Limb (tissue), 2 donors: Measurements from ENCODE around the gene DDOST.
A peak's percentile ranks its signal among the peaks of the same experiment; 100 is the strongest.

ENCODE experiments used
- DNase-seq, 2 donors: peaks; one replicate each; pipeline ENCODE4 v3.0.0-alpha.2; 2016; ENCODE audit errors: extremely low spot score in 2 of 2

Gene DDOST

DNA sequence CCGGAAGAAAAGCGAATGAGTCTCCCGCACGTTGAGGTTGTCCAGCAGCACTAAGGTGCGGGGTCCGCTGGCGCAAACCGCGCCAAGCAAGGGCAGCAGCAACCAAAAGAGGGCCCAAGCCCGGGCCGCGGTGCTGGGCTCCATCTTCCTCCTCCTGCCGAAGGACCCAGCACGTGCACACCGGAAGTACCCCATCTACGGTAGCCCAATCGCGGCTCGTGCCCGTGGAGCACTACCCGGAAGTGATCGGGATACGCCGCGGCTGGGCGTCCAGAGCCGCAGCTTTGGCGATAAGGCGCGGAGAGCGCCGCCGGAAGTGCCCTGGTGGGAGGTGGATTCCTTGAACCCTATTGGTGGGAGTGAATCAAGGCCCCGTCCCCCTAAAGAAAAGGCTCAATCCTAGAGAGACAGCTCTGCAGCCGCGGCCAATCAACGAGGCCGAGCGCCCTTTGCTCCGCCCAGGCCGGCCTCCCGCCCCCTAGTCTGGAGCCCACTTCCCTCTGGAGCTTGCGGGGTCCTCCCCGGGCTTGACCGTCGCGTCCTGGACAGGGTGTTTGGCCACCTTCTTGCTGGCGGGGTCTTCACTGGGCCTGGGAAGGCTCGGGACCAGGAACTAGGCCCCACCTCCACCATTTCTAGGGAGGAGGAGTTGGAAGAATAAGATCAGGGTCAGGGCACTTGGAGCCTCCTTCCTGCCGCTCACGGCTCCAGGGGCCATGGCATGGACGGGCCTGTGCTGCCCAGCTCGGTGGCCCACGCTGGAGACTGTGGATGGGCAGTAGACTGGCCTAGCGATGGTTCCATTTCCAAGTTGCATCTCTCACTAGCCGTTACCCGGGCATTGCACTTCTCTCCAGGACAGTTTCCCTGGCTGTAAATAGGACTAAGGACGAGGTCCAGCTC, at the start of gene DDOST:
Gene DDOST, minus strand, starts transcription at position 163 of the 903 bp plus-strand sequence. Its CDS starts 19 bp downstream, at position 144.
- peak; percentile 96 to 97 for DNase-seq

DNA sequence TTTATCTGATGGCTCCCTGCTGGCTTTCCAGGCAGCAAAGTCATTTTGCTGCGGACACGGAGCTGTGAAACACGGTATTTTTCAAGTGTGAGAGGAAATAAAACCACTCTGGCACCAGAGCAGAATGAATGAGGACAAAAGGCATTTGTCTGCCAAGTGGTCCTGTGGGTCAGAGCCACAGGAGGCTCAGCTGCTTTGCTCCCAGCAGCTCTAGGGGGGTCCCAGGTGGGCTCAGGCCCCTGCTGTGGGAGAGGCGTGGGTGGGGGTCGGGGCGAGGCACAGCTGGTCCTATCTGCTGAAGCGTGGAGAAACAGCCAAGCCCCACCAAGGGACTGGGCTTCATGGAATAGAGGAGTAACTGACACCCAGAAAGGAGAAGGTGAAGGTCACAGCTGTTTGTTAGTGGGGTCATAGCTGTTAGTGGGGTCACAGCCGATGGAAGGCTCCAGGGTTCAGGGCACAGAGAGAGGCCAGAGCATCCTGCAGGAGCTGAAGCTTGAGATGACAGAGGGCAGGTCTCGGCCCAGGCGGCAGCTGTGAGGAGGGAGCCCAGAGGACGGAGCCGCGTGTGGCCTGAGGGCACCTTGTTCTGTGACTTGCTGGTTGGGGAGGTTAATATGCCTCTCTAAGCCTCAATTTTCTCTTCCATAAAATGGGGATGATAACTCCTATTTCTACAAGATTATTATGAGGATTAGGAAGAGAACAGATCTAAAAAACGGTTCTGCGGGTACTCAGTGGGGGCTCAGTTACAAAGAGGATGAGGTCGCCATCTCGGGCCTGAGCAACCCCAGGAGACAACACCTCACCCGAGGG, 49.5 kb upstream of the DDOST start:
- DNase-seq: no peak

DNA sequence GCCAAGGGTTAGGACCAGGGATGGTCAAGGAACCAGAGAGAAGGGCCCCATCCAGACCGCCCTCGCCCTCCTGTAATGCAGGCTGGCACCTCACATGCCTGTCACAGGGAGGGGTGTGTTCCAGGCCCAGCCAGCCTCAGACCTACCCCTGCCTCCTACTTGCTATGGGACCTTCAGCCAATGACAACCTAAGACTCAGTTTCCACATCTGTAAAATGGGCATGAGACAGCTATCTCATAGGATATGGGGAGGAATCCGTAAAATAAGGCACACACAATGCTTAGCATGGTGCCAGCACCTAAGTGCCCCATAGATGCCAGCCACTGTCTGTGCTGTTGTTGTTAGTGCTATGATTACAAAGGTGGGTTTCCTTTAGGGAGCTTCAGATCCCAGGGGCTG, 48.7 kb upstream of the DDOST start:
- DNase-seq: no peak

DNA sequence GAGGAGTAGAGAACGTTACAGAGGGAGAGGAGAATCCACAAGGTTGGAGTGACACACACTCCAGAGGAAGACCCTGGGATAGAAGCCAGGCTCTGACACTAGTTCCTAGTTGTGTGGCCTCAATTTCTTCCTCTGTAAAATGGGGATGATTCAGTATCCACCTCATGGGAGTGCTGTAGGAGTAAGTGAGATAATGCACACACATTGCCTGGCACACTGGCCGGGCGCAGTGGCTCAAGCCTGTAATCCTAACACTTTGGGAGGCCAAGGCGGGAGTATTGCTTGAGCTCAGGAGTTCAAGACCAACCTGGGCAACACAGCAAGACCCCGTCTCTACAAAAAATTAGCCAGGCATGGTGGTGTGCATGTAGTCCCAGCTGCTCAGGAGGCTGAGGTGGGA, 47.7 kb upstream of the DDOST start:
- no peak for DNase-seq

DNA sequence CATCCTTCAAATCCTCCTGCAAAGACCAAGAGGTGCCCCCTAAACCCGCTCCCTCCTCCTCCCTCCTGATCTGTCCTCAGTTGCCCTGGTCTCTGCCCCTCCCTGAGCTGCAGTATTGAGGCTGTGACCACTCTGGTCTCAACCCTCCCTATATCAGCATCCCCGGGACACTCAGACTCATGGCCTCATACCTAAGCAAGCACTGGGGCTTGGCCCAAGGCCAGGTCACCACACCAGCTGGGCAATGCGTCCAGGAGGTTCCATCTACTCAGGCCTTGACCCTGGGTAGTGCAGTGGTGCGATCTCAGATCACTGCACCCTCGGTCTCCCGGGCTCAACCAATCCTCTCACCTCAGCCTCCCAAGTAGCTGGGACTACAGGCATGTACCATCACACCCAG, 46.9 kb upstream of the DDOST start:
- no peak for DNase-seq

DNA sequence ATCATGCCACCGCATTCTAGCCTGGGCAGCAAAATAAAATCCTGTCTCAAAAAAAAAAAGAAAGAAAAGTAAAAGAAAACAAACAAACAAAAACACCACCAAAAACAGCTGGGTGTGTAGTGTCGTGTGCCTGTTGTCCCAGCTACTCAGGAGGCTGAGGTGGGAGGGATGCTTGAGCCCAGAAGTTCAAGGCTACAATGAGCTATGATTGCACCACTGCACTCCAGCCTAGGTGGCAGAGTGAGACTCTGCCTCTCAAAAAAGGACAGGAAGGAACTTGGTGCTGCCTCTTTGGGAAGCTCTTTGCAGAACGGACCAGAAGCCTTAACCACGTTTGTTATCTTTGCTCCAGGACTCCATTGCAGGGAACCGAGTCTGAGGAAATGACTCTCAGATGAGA, 45.7 kb upstream of the DDOST start:
- no peak for DNase-seq

DNA sequence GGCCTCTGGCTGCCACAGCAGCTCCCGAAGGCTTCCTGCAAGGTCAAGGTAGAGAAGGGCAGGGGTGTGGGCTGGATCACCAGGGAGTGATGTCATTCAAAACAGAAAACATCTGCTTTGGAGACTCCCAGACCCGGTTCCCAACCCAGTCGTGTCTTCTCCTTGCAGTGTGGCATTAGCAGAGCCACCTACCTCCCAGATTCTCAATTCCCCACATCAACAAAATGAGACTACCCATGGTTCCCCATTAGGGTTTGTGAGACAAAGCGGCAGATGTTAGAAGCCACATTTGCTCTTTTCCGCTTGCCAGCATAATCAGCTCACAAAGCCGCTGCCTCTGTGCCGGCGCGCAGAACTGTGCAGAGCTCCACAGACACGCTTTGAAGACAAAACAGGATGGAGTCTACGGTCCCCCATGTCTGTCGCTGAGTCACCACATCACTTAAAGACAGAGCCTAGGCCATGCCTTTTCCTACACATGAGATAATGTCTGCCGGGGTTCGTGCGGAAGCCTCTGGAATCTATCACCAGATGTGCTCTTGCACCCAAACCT, 44.1 kb upstream of the DDOST start:
- no peak for DNase-seq

DNA sequence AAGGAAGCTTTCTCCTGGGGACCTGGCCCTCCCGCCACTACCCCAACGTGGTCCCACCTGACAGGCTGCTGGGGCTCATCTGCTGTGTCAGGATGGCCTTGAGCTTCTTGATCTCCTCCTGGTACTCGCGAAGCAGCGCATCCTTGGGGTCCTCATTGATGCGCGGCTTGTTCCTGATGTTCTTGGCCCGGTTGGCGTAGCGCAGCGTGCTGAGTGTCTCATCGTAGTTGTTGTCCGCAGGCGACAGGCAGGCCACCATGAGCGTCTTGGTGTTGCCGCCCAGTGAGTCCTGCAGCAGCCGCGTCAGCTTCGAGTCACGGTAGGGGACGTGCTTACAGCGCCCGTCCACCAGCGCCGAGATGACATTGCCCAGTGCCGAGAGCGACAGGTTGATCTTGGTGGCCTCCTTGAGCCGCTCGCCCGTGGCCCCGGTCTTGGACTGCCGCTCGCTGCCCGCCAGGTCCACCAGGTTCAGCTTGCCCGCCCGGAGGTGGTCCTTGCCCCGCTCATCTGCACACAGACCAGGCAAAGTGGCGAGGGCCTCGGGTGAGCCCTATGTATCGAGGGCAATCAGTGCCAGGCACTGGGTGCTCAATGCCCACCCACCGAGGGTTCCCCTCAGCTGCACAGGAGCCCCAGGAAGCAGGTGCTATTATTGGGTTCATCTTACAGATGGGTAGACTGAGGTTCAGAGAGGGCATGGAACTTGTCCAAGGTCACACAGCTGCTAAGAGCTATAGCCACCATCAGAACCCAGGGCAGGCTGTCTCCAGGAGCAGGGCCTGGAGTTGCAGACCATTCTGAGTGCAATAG, 43.4 kb upstream of the DDOST start:
- no peak for DNase-seq

DNA sequence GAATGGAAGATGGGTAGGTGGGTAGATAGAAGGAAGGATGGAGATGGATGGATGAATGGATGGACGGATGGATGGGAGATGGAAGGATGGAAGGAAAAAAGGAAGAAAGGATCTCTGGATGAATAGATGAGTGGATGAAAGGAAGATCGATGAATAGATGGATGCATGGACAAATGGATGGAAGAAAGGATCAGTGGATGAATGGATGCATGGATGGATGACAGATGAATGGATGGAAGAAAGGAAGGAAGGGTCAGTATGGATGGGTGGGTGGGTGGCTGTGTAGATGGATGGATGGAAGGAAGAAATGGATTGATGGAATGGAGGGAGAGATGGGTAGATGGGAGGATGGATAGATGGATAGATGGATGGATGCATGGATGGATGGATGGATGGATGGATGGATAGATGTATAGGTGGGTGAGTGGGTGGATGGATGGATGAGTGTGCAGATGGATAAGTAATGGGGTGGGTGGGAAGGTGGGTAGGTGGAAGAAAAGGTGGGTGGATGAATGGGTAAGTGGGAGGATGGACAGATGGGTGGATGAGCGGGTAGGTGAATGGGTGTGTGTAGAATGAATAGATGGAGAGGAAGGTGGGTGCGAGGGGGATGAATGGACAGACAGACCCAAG, 42.1 kb upstream of the DDOST start:
- no peak for DNase-seq

DNA sequence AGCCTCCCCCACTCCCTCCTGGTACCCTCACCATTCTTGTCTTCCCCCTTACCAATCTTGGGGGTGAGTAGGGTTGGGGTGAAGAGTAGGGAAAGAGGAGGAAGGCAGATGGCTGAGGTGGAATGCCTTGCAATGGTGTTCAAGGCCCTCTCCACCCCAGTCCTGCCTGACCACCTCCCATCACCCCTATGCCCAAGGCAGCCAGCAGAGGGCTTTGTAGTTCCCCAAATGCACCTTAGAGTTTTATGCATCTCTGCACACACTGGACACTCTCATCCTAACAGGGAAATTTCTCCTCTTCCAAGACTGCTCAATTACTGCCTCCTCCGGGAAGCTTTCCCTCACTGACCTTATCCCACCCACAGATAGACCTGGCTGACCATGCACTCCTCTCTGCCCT, 41.2 kb upstream of the DDOST start:
- no peak for DNase-seq

DNA sequence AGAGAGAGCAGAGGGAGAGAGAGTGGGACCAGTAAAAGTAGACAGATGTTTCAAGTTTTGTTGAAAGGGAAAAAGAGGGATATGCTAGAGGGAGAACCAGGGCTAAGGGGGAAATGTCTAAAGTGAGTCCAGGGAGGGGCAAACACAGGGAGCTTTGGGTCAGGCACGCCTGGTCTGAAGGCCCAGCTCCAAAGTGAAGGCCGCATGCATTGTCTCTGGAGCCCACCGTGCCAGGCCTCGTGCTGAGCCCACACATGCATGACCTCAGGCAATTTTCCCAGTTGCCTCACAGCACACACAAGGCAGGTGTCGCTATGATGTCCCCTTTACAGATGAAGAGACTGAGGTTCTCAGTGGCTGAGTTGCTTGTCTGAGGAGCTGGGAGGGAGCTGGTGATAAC, 40.7 kb upstream of the DDOST start:
- no peak for DNase-seq

DNA sequence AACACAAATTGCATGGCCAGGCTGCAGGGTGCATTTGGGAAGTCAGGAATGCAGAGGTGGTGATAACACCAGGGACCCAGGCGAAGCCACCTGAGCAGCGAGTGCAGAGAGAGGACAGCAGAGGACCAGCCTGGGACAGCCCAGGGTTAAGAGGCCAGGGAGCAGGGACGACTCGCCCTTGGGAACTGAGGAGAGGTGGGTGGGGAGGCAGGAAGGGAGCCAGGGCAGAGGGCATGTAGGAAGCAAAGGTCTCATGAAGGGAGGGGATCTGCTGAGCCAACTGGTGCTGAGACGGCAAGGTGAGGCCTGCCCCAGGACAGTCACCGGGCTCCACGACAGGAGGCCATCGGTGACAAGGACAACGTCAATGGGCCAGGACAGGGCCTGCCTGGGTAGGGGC, 40.3 kb upstream of the DDOST start:
- DNase-seq: no peak

DNA sequence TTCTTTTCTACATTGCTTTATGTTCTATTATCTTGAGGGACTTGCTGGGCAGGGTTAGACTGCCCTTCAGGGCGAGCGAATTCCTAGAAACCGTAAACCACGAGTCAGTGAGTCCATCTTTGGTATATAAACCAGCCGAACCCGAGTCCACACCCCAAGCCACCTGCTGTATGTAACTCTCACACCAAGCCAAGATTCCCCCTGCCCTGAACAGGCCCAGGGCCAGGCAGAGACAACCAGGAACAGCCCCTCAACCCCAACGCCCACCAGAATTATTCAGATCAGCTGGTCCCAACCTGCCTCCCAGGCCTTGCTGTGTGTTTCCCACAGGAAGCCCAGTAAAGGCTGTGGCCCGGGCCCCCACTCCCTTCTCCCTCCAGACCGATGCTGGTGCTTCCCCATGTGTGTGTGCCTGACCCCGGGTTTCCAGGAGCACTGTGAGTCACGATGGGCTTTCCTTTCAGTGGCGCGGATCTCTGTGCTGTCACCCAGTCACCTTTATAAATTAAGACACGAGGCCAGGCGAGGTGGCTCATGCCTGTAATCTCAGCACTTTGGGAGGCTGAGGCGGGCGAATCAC, 39.6 kb upstream of the DDOST start:
- DNase-seq: no peak

DNA sequence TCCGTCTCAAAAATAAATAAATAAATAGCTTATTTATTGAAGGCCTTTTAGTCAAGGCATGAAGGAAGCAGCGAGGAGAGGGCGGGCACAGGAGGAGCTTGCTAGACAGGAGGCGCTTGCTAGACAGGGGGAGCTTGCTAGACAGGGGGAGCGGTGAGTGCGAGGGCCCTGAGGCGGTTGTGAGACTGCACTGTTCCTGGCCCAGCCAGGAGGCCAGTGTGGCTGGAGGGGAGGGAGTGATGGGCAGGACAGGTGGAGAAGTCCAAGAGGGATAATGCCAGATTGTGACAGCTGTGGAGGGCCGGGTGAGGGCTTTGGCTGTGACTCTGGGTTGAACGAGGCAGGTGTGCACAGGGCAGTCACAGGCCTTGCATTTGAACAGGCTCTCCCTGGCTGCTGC, 38.4 kb upstream of the DDOST start:
- DNase-seq: peak in 1 of 2 donors; percentile 26

DNA sequence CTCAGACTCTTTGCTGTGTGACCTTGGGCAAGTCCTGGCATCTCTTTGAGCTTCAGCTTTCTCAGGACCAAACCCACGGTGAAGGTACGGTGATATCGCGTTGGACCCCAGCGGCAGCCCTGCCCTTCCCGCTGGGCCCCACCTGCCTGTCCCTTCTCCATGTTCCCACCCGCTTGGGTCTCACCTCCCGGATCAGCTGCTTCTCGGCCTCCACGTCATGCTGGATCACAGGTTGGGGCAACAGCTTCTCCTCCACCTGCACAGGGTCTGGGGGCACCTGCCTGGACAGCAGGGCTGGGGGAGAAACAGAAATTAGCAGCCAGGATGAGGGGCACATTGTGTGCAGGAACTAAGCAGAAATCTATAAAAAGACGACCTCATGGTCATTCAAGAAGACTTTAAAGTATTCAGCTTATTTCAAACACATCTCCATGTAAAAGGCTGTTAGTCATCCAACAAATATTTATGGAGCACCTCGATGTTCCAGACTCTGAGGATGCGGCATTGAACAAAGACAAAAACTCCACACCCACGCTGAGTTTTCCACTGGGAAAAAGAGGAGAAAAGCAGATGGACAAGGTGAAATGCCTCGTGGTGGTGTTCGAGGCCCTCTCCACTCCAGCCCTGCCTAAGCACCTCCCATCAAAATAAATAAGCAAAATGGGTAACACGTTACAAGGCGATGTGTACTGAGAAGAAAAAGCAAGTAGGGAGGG, 37.2 kb upstream of the DDOST start:
- DNase-seq: no peak

DNA sequence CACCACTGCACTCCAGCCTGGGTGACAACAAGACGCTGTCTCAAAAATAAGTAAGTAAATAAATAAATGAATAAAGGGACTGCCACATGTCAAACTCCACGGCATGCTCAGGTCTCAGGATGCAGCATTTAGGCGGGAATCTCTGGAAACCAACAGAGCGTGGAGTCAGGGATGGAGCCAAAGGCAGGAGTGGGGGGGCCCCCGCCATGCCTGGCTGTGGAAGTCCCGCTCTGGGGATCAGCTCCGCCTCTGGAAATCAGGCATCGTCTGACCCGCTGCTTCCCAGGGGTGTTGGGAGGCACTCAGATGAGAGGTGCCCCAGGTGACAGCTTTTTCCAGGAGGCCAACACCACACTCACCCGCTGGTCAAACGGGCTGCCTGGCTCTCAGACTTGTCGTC, 36.4 kb upstream of the DDOST start:
- DNase-seq: no peak

DNA sequence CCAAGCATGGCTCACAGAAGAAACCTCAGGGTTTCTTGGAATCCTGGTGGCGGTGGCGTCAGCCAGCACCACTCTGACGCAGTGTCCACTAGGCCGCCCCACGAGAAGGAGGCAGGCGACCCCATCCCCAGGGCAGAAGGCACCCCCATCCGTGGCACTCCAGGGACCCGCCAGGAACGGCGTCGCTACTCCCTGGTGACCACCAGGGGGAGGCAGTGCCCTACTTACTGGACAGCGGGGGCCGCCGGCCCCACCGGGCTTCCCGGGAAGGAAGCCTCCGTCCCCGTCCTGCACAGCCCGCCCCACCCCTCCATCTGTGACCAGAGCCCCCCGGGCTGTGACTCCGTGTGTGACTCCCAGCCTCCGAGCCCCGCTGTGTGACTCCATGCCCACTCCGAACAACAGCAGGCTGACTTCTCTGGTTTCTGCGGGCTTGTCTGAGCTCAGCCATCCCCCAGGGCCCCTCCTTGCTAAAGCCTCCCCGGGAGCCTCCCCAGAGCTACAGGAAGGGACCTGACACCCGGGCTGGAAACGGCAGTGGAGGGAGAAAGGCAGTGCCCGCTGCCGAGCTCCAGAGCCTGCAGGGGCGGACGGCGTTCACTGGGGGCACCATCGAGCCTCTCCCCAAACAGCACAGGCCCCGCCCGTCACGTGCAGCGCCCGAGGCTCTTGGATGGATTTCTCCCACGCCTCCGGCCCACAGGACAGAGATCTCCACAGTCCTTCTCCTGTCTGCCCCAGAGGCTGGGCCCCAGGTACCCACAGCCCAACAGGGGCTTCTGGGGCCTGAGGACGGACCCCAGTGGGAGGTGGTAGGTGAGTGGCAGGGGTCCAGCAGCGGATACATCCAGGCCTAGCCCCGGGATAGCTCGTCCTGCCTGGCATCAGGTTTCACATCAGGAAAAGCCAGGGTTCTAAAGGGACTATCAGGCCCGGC, 35.5 kb upstream of the DDOST start:
- DNase-seq: peak; percentile 72 to 90

DNA sequence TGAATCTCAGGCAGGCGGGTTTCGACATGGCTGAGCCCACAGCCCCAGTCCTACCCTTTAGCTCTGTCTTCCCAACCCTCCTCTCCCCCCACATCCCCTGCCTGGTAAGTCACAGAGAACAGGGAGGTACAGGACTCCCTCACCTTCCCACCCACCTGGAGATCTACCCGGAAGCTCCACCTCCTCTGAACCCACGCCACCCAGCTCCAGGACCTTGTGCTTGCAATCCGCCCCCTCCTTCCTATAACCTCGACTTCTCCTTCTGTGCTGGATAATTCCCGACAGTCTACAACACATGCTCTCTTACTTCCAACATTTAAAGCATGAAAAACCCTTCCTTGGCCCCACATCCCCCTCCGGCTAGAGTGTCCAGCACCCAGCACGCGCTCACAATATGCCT, 34.3 kb upstream of the DDOST start:
- DNase-seq: no peak

DNA sequence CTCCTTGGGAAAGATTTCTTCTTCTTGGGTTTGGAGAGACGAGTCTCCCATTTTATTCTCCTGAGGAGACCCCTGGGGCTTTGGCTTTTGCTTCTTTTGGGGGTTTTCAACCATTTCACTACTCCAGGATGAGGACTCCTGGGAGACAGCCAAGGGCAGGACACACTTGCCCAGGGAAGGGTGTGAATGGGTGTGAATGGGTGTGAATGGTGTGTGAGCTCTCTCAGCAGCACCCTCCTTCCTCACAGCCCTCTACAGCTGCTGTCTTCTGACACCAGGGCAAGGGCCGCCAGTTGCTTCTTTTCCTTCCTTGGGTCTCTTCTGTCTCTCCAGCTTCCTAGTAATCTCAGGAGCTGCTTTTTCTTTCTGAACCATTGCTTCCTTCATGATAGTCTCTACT, 32.5 kb upstream of the DDOST start:
- DNase-seq: no peak
